Measurements from ENCODE around the gene PITPNM3.

PITPNM3 gene

GRCh38 chr17:6574687-6575595 lies 18.6 kb upstream of the PITPNM3 start:
- DNase-seq = peak; percentile 97

- no peak for DNase-seq
These were observed 17.8 kb upstream of the PITPNM3 start for GRCh38 chr17:6573982-6574686.

GRCh38 chr17:6573495-6573894 lies 17.1 kb upstream of the PITPNM3 start:
- peak; percentile 42 to 47 for DNase-seq

GRCh38 chr17:6572972-6573370 lies 16.6 kb upstream of the PITPNM3 start:
- no peak for DNase-seq

GRCh38 chr17:6571452-6571781 lies 15.1 kb upstream of the PITPNM3 start:
- no peak for DNase-seq

GRCh38 chr17:6570731-6571451 lies 14.5 kb upstream of the PITPNM3 start:
- DNase-seq = no peak

- DNase-seq = peak; percentile 81 to 84
These were observed 13.3 kb upstream of the PITPNM3 start for GRCh38 chr17:6569370-6570285.

- no peak for DNase-seq
These were observed 11.9 kb upstream of the PITPNM3 start for GRCh38 chr17:6568184-6568758.

GRCh38 chr17:6567528-6568183 lies 11.3 kb upstream of the PITPNM3 start:
- no peak for DNase-seq

GRCh38 chr17:6561446-6561845 lies 5.1 kb upstream of the PITPNM3 start:
- DNase-seq = no peak

- no peak for DNase-seq
These were observed 4.1 kb upstream of the PITPNM3 start for GRCh38 chr17:6560496-6560895.

GRCh38 chr17:6559753-6560215 lies 3.4 kb upstream of the PITPNM3 start:
- no peak for DNase-seq

- no peak for DNase-seq
These were observed 2.8 kb upstream of the PITPNM3 start for GRCh38 chr17:6558932-6559752.

- DNase-seq = no peak
These were observed 1.9 kb upstream of the PITPNM3 start for GRCh38 chr17:6558276-6558675.

- no peak for DNase-seq
These were observed 684 bp upstream of the PITPNM3 start for GRCh38 chr17:6557040-6557438.

GRCh38 chr17:6555331-6556120 lies 829 bp downstream of the PITPNM3 start:
- peak in 1 of 2 donors; percentile 38 for DNase-seq

- DNase-seq = no peak
These were observed 1.5 kb downstream of the PITPNM3 start for GRCh38 chr17:6554871-6555330.

GRCh38 chr17:6554342-6554741 lies 2.0 kb downstream of the PITPNM3 start:
- DNase-seq = no peak

GRCh38 chr17:6551869-6552531 lies 4.4 kb downstream of the PITPNM3 start:
- no peak for DNase-seq

Measured in inflammatory macrophage treated with lipopolysaccharide for 1 hour (primary cell).